ENCODE measurements around the gene FGFR3. TPM values are rescaled to one million over a fixed set of nuclear protein-coding genes. Genes with fewer than 3 reads are reported as not detected.
A peak's percentile ranks its signal among the peaks of the same experiment; 100 is the strongest.

Gene FGFR3
- total and polyA plus RNA-seq, 4 experiments from 2014 or later = 0.53 to 0.67 TPM; not detected in 2

GRCh38 chr4:1756079-1756478 is 37.0 kb upstream of the FGFR3 start:
- Mint-ChIP-seq H3K36me3 (no peaks in the 10 kb centered on the region), H3K4me3 (no peak overlapping the region), H3K27me3 (no peaks in the 10 kb centered on the region), H3K4me1 (no peaks in the 10 kb centered on the region), H3K9me3 (no peaks in the 10 kb centered on the region), H3K27ac (no peak overlapping the region)
- no peak overlapping the region for H3K27ac ChIP-seq (ENCODE audit: low read depth, low read length)
- CTCF ChIA-PET (ENCODE audit: partially characterized antibody) = no interaction called here
- no peak for DNase-seq
- H3K27me3 ChIP-seq (ENCODE audit: insufficient read depth, low read length) = no peaks in the 10 kb centered on the region
- H3K36me3 ChIP-seq (ENCODE audit: insufficient read depth, low read length) = no peaks in the 10 kb centered on the region
- intact Hi-C loops (cut with micrococcal nuclease) = no loop called here
- POLR2A ChIA-PET (ENCODE audit: partially characterized antibody) = no interaction called here
- peaks cover 12% of the 10 kb centered on the region for H3K4me1 ChIP-seq (ENCODE audit: insufficient read depth, low read length)
- H3K4me3 ChIP-seq (ENCODE audit: low read length in 2 of 2) = no peak overlapping the region
- no peaks in the 10 kb centered on the region for H3K9me3 ChIP-seq (ENCODE audit: control insufficient read depth in 1 of 2, low read length in 2 of 2)

- no peak overlapping the region for H3K27ac Mint-ChIP-seq
- CTCF ChIA-PET (ENCODE audit: partially characterized antibody) = no interaction called here
- Histone ChIP-seq H3K27ac (ENCODE audit: low read depth, low read length) (no peak overlapping the region), H3K36me3 (ENCODE audit: insufficient read depth, low read length) (no peaks in the 10 kb centered on the region), H3K4me3 (ENCODE audit: low read length in 2 of 2) (no peak overlapping the region), H3K9me3 (ENCODE audit: control insufficient read depth in 1 of 2, low read length in 2 of 2) (no peaks in the 10 kb centered on the region), H3K4me1 (ENCODE audit: insufficient read depth, low read length) (peaks cover 12% of the 10 kb centered on the region), H3K27me3 (ENCODE audit: insufficient read depth, low read length) (no peaks in the 10 kb centered on the region)
- no peaks in the 10 kb centered on the region for H3K4me1 Mint-ChIP-seq
- no peaks in the 10 kb centered on the region for H3K36me3 Mint-ChIP-seq
- H3K9me3 Mint-ChIP-seq = no peaks in the 10 kb centered on the region
- H3K4me3 Mint-ChIP-seq = no peak overlapping the region
- POLR2A ChIA-PET (ENCODE audit: partially characterized antibody) = no interaction called here
- no peak for DNase-seq
- H3K27me3 Mint-ChIP-seq = no peaks in the 10 kb centered on the region
- intact Hi-C loops (cut with micrococcal nuclease) = no loop called here
Measured at GRCh38 chr4:1756893-1757779, 36.0 kb upstream of the FGFR3 start.

GRCh38 chr4:1757836-1758235 is 35.3 kb upstream of the FGFR3 start:
- Mint-ChIP-seq H3K36me3 (no peaks in the 10 kb centered on the region), H3K27ac (no peak overlapping the region), H3K27me3 (peaks cover 0 to 1% of the 10 kb centered on the region in 2 donors), H3K4me1 (no peaks in the 10 kb centered on the region), H3K9me3 (no peaks in the 10 kb centered on the region), H3K4me3 (no peak overlapping the region)
- intact Hi-C loops (cut with micrococcal nuclease) = no loop called here
- DNase-seq = no peak
- H3K36me3 ChIP-seq (ENCODE audit: insufficient read depth, low read length) = no peaks in the 10 kb centered on the region
- H3K9me3 ChIP-seq (ENCODE audit: control insufficient read depth in 1 of 2, low read length in 2 of 2) = no peaks in the 10 kb centered on the region
- ChIA-PET CTCF (ENCODE audit: partially characterized antibody) (no interaction called here), POLR2A (ENCODE audit: partially characterized antibody) (no interaction called here)
- H3K4me3 ChIP-seq (ENCODE audit: low read length in 2 of 2) = no peak overlapping the region
- H3K27me3 ChIP-seq (ENCODE audit: insufficient read depth, low read length) = no peaks in the 10 kb centered on the region
- peaks cover 5% of the 10 kb centered on the region for H3K4me1 ChIP-seq (ENCODE audit: insufficient read depth, low read length)
- no peak overlapping the region for H3K27ac ChIP-seq (ENCODE audit: low read depth, low read length)

GRCh38 chr4:1758306-1759121 is 34.6 kb upstream of the FGFR3 start:
- Mint-ChIP-seq H3K4me1 (no peaks in the 10 kb centered on the region), H3K27ac (no peak overlapping the region), H3K36me3 (no peaks in the 10 kb centered on the region), H3K4me3 (no peak overlapping the region), H3K9me3 (no peaks in the 10 kb centered on the region), H3K27me3 (peaks cover 0 to 1% of the 10 kb centered on the region in 2 donors)
- H3K4me1 ChIP-seq (ENCODE audit: insufficient read depth, low read length) = no peaks in the 10 kb centered on the region
- H3K27me3 ChIP-seq (ENCODE audit: insufficient read depth, low read length) = no peaks in the 10 kb centered on the region
- no peak for DNase-seq
- ChIA-PET CTCF (ENCODE audit: partially characterized antibody) (interaction anchor here (0.5 kb wide), 1 partner anchor 89 kb away, joined by 4 read pairs; no protein-coding TSS in a partner anchor), POLR2A (ENCODE audit: partially characterized antibody) (no interaction called here)
- H3K27ac ChIP-seq (ENCODE audit: low read depth, low read length) = no peak overlapping the region
- H3K4me3 ChIP-seq (ENCODE audit: low read length in 2 of 2) = no peak overlapping the region
- H3K36me3 ChIP-seq (ENCODE audit: insufficient read depth, low read length) = no peaks in the 10 kb centered on the region
- intact Hi-C loops (cut with micrococcal nuclease) = no loop called here
- H3K9me3 ChIP-seq (ENCODE audit: control insufficient read depth in 1 of 2, low read length in 2 of 2) = no peaks in the 10 kb centered on the region

GRCh38 chr4:1759170-1759817 is 33.8 kb upstream of the FGFR3 start:
- Mint-ChIP-seq H3K27ac (peak overlapping the region in 1 of 7 donors; percentile 17), H3K9me3 (no peaks in the 10 kb centered on the region), H3K36me3 (no peaks in the 10 kb centered on the region), H3K4me3 (no peak overlapping the region), H3K27me3 (peaks cover 1 to 4% of the 10 kb centered on the region in 2 donors), H3K4me1 (no peaks in the 10 kb centered on the region)
- H3K36me3 ChIP-seq (ENCODE audit: insufficient read depth, low read length) = no peaks in the 10 kb centered on the region
- no peaks in the 10 kb centered on the region for H3K9me3 ChIP-seq (ENCODE audit: control insufficient read depth in 1 of 2, low read length in 2 of 2)
- POLR2A ChIA-PET (ENCODE audit: partially characterized antibody) = no interaction called here
- CTCF ChIA-PET (ENCODE audit: partially characterized antibody) = interaction anchor here (0.5 kb wide), 1 partner anchor 88 kb away, joined by 4 read pairs; no protein-coding TSS in a partner anchor
- no peak for DNase-seq
- no peaks in the 10 kb centered on the region for H3K27me3 ChIP-seq (ENCODE audit: insufficient read depth, low read length)
- H3K27ac ChIP-seq (ENCODE audit: low read depth, low read length) = no peak overlapping the region
- H3K4me1 ChIP-seq (ENCODE audit: insufficient read depth, low read length) = no peaks in the 10 kb centered on the region
- intact Hi-C loops (cut with micrococcal nuclease) = no loop called here
- H3K4me3 ChIP-seq (ENCODE audit: low read length in 2 of 2) = no peak overlapping the region

GRCh38 chr4:1759818-1760223 is 33.3 kb upstream of the FGFR3 start:
- H3K4me1 Mint-ChIP-seq = no peaks in the 10 kb centered on the region
- H3K4me1 ChIP-seq (ENCODE audit: insufficient read depth, low read length) = no peaks in the 10 kb centered on the region
- no peak for DNase-seq
- H3K9me3 ChIP-seq (ENCODE audit: control insufficient read depth in 1 of 2, low read length in 2 of 2) = no peaks in the 10 kb centered on the region
- H3K27me3 ChIP-seq (ENCODE audit: insufficient read depth, low read length) = no peaks in the 10 kb centered on the region
- H3K4me3 Mint-ChIP-seq = no peak overlapping the region
- H3K36me3 Mint-ChIP-seq = no peaks in the 10 kb centered on the region
- intact Hi-C loops (cut with micrococcal nuclease) = no loop called here
- peaks cover 1 to 4% of the 10 kb centered on the region in 2 donors for H3K27me3 Mint-ChIP-seq
- CTCF ChIA-PET (ENCODE audit: partially characterized antibody) = no interaction called here
- H3K27ac ChIP-seq (ENCODE audit: low read depth, low read length) = no peak overlapping the region
- H3K27ac Mint-ChIP-seq = no peak overlapping the region
- H3K36me3 ChIP-seq (ENCODE audit: insufficient read depth, low read length) = no peaks in the 10 kb centered on the region
- POLR2A ChIA-PET (ENCODE audit: partially characterized antibody) = no interaction called here
- H3K9me3 Mint-ChIP-seq = no peaks in the 10 kb centered on the region
- H3K4me3 ChIP-seq (ENCODE audit: low read length in 2 of 2) = no peak overlapping the region

GRCh38 chr4:1760521-1761071 is 32.5 kb upstream of the FGFR3 start:
- H3K9me3 Mint-ChIP-seq = no peaks in the 10 kb centered on the region
- H3K36me3 Mint-ChIP-seq = no peaks in the 10 kb centered on the region
- DNase-seq = no peak
- no peaks in the 10 kb centered on the region for H3K36me3 ChIP-seq (ENCODE audit: insufficient read depth, low read length)
- H3K27me3 Mint-ChIP-seq = peaks cover 4% of the 10 kb centered on the region in 2 donors
- no peak overlapping the region for H3K27ac Mint-ChIP-seq
- intact Hi-C loops (cut with micrococcal nuclease) = no loop called here
- H3K27ac ChIP-seq (ENCODE audit: low read depth, low read length) = no peak overlapping the region
- no peaks in the 10 kb centered on the region for H3K4me1 ChIP-seq (ENCODE audit: insufficient read depth, low read length)
- POLR2A ChIA-PET (ENCODE audit: partially characterized antibody) = no interaction called here
- no peaks in the 10 kb centered on the region for H3K9me3 ChIP-seq (ENCODE audit: control insufficient read depth in 1 of 2, low read length in 2 of 2)
- H3K4me1 Mint-ChIP-seq = no peaks in the 10 kb centered on the region
- no peaks in the 10 kb centered on the region for H3K27me3 ChIP-seq (ENCODE audit: insufficient read depth, low read length)
- no peak overlapping the region for H3K4me3 ChIP-seq (ENCODE audit: low read length in 2 of 2)
- no peak overlapping the region for H3K4me3 Mint-ChIP-seq
- CTCF ChIA-PET (ENCODE audit: partially characterized antibody) = no interaction called here

Measured in CD4-positive, alpha-beta memory T cell (primary cell).